GM19438 (cell line): ENCODE measurements around the gene SEMA3A.
"Not testable (repeated sequence)": the region's sequence is repeated elsewhere in the genome, so short reads cannot be mapped to it uniquely, and the experiment has no call there.

Experiments used
- ATAC-seq: cut with Tn5 transposase; IDR thresholded peaks from one replicate; pipeline ENCODE4 v1.9.1; 2021; ENCODE audit warnings: low read depth; ENCODE audit not compliant: unreplicated experiment

Gene SEMA3A

DNA sequence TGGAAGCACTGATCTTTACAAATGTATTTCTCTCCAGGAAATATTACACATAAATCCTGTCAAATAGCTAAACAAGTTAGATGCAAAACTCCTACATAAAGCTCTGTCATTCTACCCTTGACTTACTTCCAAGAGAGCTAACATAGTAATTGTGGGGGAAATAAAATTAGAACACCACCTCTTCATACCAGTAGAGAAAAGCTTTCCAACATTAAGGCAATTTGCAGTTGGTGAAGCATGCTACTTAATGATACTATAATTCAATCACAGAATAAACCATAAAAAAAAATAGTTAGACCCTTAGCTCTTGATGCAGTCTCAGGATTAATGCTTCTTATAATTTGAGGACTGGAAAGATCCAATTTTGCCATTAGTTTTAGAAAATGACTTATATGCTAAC is 35.2 kb downstream of the SEMA3A start:
- no peak for ATAC-seq

DNA sequence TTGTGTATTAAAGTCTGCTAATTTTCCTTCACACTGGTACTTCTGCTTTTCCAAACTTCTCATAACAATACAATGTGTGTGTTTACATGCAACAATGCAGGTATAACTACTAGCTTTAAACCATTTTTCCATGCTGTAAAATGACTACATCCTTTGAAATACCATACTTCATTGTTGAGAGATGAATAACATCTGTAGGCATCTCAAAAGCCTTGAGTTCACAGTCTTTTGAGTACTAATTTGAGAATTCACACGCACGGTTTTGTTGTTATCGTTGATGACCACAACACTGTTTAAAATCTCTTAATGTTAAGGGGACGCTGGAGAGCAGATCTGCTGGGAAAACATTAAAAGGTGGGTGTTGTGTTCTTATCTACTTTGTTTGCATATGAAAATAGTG is 37.4 kb downstream of the SEMA3A start:
- ATAC-seq = no peak

DNA sequence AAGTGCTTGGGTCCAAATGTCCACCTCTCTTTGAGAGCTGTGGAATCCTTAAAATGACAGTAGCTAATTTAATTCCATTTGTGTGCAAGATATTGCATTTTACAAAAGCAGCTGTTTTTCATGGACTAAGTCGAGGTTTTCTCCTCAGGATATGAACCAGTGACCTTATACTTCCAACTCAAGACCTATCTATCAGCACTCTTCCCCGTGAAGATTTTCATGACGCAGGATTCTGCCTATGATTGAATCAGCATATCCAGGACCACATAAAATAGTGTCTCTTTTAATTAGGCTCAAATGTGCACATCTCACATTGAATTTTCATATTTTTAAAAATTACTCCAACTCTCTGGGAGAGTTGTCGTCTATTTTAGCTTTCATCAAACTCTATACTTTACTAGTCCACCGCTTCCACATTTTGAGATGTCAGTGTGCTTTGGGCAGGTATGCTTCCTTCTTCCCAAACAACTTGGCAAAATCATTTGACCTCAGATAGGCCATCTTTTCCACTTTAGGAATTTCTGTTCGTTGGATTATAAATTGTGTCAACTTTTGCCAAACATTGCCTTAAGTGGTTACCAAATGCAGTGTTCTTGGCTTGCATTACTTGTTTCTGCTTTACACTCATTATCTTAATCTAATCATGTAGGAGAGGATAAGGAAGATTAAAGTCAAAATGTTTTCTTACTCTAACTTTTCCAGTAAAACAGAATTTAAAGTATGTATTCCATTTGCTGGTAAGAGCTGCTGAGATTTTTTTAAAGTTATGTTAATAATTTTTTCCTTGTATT is 39.4 kb downstream of the SEMA3A start:
- no peak for ATAC-seq

DNA sequence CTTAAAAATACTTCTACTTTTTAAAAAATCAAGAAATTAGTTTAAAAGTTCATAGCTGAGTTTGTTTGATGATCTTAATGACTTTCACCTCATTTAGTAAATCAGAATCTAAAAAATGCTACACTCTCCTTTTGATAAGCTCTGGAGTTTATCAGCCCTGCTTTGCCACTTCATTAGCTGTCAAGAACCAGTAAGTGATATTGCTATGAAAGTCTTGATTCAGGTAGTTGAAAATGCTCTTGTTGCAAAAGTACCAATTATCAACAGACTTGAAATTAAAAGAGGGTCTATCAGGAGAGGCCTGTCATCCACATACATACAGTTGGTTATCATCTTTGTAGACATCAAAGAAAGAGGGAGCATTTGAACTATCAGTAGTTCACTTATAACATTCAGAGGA is 41.6 kb downstream of the SEMA3A start:
- no peak for ATAC-seq

DNA sequence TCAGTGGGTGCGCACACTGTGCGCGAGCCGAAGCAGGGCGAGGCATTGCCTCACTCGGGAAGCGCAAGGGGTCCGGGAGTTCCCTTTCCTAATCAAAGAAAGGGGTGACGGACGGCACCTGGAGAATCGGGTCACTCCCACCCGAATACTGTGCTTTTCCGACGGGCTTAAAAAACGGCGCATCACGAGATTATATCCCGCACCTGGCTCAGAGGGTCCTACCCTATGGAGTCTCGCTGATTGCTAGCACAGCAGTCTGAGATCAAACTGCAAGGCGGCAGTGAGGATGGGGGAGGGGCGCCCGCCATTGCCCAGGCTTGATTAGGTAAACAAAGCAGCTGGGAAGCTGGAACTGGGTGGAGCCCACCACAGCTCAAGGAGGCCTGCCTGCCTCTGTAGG is 44.2 kb downstream of the SEMA3A start:
- not testable (repeated sequence) for ATAC-seq

DNA sequence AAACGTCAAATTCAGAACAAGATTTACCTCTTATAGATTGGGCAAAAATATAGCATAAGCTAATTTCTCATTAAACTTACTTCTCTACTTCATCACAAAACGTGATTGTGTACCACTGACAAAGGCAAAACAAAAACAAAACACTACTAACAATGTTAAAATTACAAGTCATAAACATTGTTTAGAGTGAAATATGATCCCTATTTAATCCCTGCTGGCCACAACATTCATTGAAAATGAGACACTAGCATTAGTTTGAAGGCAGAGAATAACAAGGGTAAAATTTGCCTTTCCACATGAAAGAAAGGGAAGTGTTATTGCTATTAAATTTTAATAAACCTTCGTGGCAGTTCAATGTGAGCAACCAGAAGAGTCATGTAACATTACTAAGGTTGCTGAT is 45.0 kb downstream of the SEMA3A start:
- ATAC-seq = no peak

DNA sequence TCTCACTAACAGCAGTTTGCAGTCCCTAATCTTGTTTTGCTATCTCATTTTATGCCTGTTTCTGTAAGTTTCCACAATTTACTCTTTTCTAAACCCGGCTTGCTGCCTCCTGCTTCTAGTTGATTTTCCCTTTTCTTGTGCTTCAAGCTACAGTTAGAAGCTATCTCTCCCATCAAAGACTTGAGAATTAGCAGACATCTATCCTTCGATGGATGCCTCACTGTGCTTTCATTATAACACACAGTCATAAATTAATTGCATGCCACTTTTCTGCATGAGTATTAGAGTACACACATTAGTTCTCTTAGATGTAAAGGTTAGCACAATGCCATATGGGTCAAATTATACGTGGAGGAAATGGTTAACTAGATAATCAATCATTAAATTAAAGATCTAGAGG is 48.7 kb downstream of the SEMA3A start:
- no peak for ATAC-seq

DNA sequence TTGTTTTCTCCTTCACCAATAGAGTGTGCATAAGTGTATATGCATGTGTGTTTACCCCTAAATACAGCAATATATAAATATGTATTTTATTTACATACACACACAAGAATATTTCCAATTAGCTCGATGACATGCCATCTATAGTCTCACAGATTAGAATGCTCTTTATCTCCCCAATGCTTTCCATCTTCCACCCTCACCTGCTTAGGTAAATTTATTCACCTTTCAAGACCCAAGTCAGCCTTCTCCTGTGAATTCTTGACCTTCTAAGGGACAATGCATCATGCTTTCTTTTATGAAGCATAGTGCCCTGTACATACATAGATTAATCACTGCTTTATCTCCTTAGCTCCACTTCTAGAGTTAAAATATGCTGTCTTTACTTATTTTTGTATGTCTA is 49.7 kb downstream of the SEMA3A start:
- no peak for ATAC-seq

DNA sequence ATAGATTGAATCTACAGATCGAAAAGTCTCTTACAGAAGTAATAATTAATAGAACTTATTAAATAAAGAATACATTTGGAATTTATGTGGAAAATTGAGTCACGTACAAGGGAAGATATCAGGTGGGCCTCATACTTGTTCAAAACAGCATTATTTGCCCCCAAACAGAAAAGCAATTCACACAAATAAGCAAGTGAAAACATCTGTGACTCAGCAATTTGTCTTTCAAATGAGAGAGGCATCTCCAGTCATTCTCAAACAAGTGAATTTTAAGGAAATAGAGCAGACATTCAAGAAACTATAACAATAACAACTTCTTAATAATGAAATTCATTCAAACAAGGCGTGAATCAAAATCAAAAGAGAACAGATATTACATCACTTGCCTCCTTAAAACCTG is 50.1 kb downstream of the SEMA3A start:
- no peak for ATAC-seq

DNA sequence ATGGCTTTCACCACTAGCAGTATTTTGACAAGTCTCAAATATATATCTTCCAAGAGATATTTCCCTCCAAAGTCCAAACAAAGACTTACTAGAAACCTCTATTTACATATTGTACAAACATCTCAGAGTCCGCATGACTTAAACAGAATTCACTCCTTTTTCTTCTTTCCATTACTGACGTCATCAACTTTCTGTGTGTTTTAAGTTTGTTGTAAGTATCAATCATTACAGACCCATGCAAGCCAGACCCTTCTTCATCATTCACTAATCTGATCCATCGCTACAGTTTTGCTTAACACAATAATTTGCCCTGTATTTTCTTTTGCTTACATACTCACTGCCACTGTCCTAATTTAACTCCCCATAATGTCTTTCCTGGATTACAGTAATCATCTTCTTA is 51.9 kb downstream of the SEMA3A start:
- no peak for ATAC-seq

DNA sequence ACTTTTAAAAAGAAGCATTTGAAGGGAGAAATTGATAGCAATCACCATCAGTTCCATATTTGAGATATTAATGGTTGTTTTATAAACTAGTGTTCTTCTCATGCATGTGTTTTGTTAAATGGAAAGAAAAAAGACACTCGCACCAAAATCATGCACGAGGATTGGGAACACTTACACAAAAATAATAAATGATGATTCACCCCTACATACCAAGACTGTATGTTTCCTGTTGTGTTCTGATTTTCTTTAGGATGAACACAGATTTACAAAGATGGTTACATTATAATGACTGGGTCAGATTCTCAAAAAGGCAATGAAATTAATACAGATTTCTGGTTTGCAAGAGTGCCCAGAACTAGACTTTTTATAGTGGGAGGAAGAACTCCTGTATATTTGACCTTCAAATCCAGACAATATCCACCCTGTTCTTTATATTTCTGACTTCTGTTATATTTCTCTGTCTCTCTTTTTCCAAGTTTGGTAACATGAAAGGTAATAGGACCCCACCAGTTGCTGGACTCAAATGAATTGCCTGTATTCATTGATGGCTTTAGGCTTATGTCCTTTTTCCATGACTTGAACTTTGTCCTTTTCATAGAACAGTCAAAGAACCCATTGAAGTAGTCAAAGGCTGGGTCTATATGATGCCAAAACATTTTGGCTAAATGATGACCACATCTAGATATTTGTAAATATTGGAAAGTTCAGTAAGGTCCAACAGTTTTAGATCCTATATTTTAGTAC is 54.4 kb downstream of the SEMA3A start:
- no peak for ATAC-seq

DNA sequence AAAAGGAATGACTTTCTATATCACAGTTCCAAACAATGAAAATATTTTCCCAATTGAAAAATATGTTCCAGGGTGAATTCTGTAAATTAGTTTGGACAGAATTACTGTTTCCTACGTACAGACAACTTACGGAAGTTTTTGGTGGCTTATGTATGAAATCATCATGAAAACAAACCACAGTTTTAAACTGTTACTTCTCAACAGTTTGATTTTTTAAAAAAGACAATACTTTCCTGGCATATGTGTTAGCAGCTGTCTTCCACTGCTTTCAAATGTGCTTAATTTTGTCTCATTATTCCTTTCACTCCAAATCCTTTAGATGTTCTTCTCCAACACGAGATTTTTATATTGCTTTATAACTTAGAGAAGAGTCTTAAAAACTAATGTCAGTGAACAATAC is 56.2 kb downstream of the SEMA3A start:
- no peak for ATAC-seq

DNA sequence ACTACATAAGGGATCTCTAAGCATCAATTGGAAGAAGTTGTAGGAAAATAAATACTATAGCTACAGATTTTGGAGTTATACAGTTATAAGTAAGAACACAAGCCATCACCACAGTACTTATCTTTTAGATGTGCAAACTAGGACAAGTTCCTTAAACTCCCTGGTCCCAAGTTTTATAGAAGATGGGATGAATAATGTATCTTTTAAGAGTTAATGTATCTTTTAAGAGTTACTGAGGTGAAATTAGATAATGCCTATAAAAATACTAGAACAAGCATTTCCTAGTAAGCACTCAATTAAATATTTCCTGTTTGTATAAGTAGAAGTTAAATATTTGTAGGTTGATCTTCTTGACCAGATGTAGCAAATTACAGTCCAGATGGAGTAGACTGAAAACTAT is 56.8 kb downstream of the SEMA3A start:
- ATAC-seq = no peak

DNA sequence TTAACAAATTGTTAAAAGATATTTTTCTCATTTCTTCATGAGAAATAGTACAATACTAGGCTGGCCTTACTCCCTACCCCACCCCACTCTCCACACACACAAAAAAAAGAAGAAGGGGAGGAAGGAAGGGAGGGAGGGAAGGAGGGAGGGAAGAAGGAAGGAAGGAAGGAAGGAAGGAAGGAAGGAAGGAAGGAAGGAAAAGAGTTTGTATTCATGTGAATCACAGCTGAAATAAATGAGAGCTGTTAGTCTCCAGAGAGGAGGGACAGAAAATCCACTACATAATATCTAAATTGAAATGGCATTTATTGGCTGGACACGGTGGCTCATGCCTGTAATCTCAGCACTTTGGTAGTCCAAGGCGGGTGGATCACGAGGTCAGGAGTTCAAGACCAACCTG is 57.8 kb downstream of the SEMA3A start:
- no peak for ATAC-seq

DNA sequence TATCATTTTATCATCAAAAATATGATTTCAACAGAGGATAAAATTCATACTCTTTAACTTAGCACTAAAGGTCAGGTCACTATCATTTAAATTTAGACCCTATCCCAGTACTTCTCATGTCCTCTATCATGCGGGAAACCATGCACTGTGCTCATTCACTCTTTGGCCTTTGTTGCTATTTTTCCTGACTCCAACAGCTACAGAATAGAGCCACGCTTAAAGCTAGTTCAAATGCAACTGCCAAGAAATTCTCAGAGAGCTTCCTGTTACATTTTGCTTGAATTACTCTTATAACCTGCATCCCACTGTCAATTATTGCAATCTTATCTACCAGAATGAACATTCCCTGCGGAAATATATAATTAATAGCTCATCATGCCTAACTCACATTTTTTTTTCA is 58.3 kb downstream of the SEMA3A start:
- no peak for ATAC-seq

DNA sequence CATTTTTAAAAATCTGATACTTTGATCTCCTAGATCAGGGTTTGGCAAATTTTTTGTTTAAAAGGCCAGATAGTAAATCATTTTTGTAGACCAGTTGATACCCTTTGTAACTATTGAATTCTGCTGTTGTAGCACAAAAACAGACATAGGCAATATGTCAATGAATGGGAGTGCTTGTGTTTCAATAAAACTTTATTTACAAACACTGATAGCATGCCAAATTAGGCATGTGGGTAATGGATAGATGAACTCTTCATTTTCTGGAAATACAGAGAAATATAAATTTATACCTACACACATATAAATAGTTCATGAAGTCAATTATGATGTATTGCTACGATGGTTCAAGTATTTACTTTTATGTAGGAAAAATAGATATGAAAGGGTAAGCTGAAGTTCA is 60.4 kb downstream of the SEMA3A start:
- no peak for ATAC-seq

DNA sequence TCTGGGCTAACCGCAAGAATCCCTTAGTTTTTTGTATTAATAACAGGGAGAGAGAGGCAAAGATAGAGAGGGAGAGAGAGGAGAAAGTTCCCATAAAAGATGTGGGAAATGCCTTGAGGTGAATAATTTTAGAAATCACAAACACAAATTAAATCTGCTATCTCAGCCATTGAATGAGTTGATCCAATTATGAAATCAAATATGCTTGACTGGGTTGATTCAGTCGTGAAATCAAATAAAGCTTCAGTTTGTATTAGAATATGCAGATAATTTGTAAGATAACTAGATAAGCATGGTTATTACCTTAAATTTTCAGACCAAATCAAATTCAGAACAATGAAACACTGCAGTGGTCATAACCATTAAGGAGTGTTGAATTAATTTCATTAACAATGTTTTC is 68.9 kb downstream of the SEMA3A start:
- no peak for ATAC-seq

DNA sequence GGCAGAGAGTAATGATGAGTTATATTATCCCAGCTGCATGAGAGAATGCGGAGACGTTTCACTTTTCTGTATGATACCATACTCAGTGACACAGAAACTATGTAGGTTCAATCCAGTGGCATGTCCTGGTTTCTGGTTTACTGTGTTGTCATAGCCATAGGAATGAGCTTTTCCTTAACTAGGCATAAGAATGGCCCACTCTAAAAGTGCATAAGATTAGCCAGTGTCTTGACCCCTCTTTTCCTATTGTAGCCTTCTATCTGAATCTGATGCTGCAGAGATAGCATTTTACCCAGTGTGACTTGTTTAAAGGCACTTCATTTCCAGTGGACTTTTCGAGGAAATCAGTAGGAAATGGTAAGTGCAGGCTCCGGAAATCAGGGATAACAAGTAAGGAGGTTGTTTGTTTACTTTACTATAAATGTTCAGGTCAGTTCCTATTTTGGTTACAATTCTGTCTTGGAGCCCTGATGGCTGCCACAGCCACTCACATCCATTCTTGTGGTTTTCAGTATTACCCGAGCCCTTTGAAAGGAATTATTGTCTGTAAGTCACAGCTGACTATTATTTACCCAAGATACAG is 70.5 kb downstream of the SEMA3A start:
- no peak for ATAC-seq

DNA sequence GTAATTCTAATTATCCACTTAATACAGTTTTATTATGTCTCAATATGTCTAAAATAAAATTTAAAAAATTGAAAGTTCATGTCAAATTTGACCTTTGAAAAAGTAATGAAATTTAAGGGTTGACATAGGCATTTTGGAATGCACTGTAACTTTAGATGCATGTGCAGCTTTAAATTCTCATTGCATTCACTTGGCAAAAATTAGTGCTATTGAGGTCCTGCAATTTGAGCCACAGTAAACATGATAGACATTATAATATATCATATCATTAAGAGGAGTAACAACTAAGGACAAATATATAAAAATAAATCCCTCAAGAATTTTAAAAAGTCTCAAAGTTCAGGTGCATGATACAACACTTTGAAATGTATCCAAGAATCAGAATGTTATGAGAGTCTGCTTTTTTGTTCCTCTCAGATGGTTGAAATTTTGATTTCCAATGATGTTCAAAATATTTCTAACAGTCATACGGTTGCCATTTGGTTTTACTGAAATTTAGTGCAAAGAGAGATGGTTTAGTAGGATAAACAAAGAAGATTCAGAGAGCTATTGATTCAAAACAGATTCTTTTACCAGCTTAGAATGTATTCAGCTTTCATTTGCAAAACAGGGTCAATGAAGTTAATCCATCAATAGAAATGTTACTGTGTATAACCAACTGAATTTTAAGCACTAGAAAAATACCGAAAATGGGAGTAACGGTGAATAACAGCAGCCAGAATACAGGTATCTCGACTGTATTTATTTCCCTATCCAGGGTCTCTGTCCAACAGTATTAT is 71.8 kb downstream of the SEMA3A start:
- ATAC-seq = no peak

DNA sequence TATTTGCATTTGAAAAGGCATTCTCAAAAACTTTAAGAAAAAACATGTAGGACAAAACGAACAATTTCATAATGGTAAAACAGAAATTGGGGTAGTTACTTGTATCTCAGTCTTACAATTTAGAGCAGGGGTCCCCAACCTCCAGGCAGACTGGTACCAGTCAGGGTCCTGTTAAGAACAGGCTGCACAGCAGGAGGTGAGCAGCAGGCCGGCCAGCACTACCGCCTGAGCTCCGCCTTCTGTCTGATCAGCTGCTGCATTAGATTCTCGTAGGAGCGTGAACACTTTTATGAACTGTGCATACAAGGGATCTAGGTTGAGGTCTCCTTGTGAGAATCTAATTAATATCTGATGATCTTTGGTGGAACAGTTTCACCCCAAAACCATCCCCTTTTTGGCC is 77.3 kb downstream of the SEMA3A start:
- ATAC-seq = no peak
